Endothelial cell of umbilical vein (primary cell): ENCODE results near the gene DUT. TPM values are rescaled to one million over a fixed set of nuclear protein-coding genes. Genes with fewer than 3 reads are reported as not detected.

Source experiments
- BruUV-seq: library from RNA; stranded (reverse); fragments of 400-500 nt; replicated peaks from 2 replicates; lab custom pipeline; 2021; lab: Mats Ljungman, UMichigan
- CTCF ChIA-PET: fragments of 300-600, 350-600 bp; sonication (Branson Sonifier 250); formaldehyde crosslinking; loops from one replicate; lab custom pipeline; 2021; ENCODE audit warnings: antibody characterized with exemption, inconsistent platforms; lab: Charles Lee
- POLR2A ChIA-PET: fragments of 300-600, 350-600 bp; sonication (Branson Sonifier 250); formaldehyde crosslinking; loops from one replicate; lab custom pipeline; 2021; ENCODE audit warnings: antibody characterized with exemption, inconsistent platforms; lab: Charles Lee
- DNase-seq: peaks from one replicate; pipeline ENCODE4 v3.0.0-alpha.2; 2011; ENCODE audit warnings: low read depth, low spot score
- FAIRE-seq: peaks from 2 replicates; lab custom pipeline; 2011; peaks lifted over from hg19 to GRCh38; lab: Jason Lieb, UNC
- H2AFZ ChIP-seq: 2 replicates; pipeline ENCODE4 v1.6.0; 2012; ENCODE audit warnings: low read depth, low read length, control low read depth, inconsistent platforms
- H3K27ac ChIP-seq: 2 replicates; pipeline ENCODE4 v1.5.1; 2011; ENCODE audit warnings: low read depth, mild to moderate bottlenecking, control low read depth, low read length, moderate library complexity; ENCODE audit not compliant: insufficient read depth
- H3K27me3 ChIP-seq, 2 experiments: 2 replicates each; pipeline versions ENCODE4 v1.6.0 to v1.6.1; 2011; ENCODE audit warnings: low read length in 2 of 2, mixed read lengths in 1 of 2; ENCODE audit not compliant: control insufficient read depth in 2 of 2, insufficient read depth in 2 of 2
- H3K36me3 ChIP-seq, 2 experiments: 2 replicates in 1 of 2; 3 replicates in 1 of 2; pipeline ENCODE4 v1.5.1; 2011; ENCODE audit warnings: low read length in 2 of 2, mild to moderate bottlenecking in 1 of 2, moderate library complexity in 1 of 2; ENCODE audit not compliant: control insufficient read depth in 2 of 2, insufficient read depth in 2 of 2; ENCODE audit errors: extremely low read depth in 1 of 2
- H3K4me1 ChIP-seq: 3 replicates; pipeline ENCODE4 v1.5.1; 2011; ENCODE audit warnings: mild to moderate bottlenecking, low read length; ENCODE audit not compliant: control insufficient read depth, insufficient read depth; ENCODE audit errors: extremely low read depth
- H3K4me2 ChIP-seq: 2 replicates; pipeline ENCODE4 v1.6.1; 2011; ENCODE audit warnings: low read length, control low read depth, mixed read lengths; ENCODE audit not compliant: insufficient read depth
- H3K4me3 ChIP-seq, 3 experiments: fragments of 200-600 bp in 1 of 3; sonication (generic), shearing (Covaris generic) in 1 of 3; replicated peaks in 1 of 3; 2 replicates each; pipeline ENCODE4 v1.5.1; 2011 to 2016; ENCODE audit warnings: control low read depth in 3 of 3, low read length in 3 of 3, mild to moderate bottlenecking in 2 of 3, inconsistent platforms in 1 of 3, low read depth in 1 of 3, moderate library complexity in 1 of 3; ENCODE audit not compliant: insufficient read depth in 1 of 3
- H3K79me2 ChIP-seq: 2 replicates; pipeline ENCODE4 v1.6.0; 2012; ENCODE audit warnings: low read length, inconsistent platforms; ENCODE audit not compliant: control insufficient read depth, insufficient read depth
- H3K9ac ChIP-seq: replicated peaks from 2 replicates; pipeline ENCODE3; 2011; ENCODE audit warnings: low read length, control low read depth; ENCODE audit not compliant: insufficient read depth; ENCODE audit errors: extremely low read depth
- H3K9me1 ChIP-seq: replicated peaks from 3 replicates; pipeline ENCODE4 v1.6.0; 2011; ENCODE audit warnings: mild to moderate bottlenecking, low read length; ENCODE audit not compliant: control insufficient read depth, insufficient read depth; ENCODE audit errors: extremely low read depth
- H3K9me3 ChIP-seq: replicated peaks from 2 replicates; pipeline ENCODE4 v1.5.1; 2012; ENCODE audit warnings: low read length, inconsistent platforms; ENCODE audit not compliant: control insufficient read depth, insufficient read depth
- H4K20me1 ChIP-seq: replicated peaks from 2 replicates; pipeline ENCODE3; 2011; ENCODE audit warnings: mild to moderate bottlenecking, low read length; ENCODE audit not compliant: control insufficient read depth, insufficient read depth; ENCODE audit errors: extremely low read depth
- CTCF ChIP-seq, 2 donors: IDR thresholded peaks; 1 replicate in 1 of 2; 2 replicates in 1 of 2; pipeline ENCODE4 v1.5.1; 2011; ENCODE audit warnings: low read length in 2 of 2, mild to moderate bottlenecking in 2 of 2, moderate library complexity in 2 of 2, control low read depth in 1 of 2, inconsistent platforms in 1 of 2, low read depth in 1 of 2; ENCODE audit not compliant: insufficient read depth in 1 of 2; ENCODE audit errors: extremely low read depth in 1 of 2
- EZH2 ChIP-seq: IDR thresholded peaks from 2 replicates; pipeline ENCODE4 v1.6.1; 2012; ENCODE audit warnings: borderline replicate concordance, low read depth, mild to moderate bottlenecking, moderate library complexity, low read length, inconsistent platforms; ENCODE audit not compliant: severe bottlenecking
- FOS ChIP-seq: IDR thresholded peaks from 2 replicates; pipeline ENCODE4 v1.6.1; 2011; ENCODE audit warnings: mild to moderate bottlenecking, low read length, moderate library complexity, borderline replicate concordance; ENCODE audit not compliant: insufficient read depth
- GATA2 ChIP-seq: IDR thresholded peaks from 2 replicates; pipeline ENCODE4 v1.7.0; 2011; ENCODE audit warnings: low read depth, mild to moderate bottlenecking, moderate library complexity, mixed read lengths, low read length; ENCODE audit not compliant: insufficient read length, insufficient read depth
- JUN ChIP-seq: IDR thresholded peaks from 2 replicates; pipeline ENCODE4 v1.6.1; 2011; ENCODE audit warnings: borderline replicate concordance, low read depth; ENCODE audit not compliant: insufficient read length, insufficient read depth
- MAX ChIP-seq: IDR thresholded peaks from 2 replicates; pipeline ENCODE4 v1.6.1; 2011; ENCODE audit not compliant: insufficient read depth, insufficient read length
- MYC ChIP-seq: IDR thresholded peaks from one replicate; pipeline ENCODE4 v1.6.1; 2011; ENCODE audit warnings: mild to moderate bottlenecking, low read depth, low read length
- POLR2A ChIP-seq: IDR thresholded peaks from 2 replicates; pipeline ENCODE4 v1.6.1; 2012; ENCODE audit warnings: low read depth, mild to moderate bottlenecking, control low read depth, low read length
- POLR2AphosphoS5 ChIP-seq: IDR thresholded peaks from 2 replicates; pipeline ENCODE4 v1.6.1; 2012; ENCODE audit warnings: low read depth, mild to moderate bottlenecking, control low read depth, low read length, moderate library complexity; ENCODE audit not compliant: insufficient read depth
- dilution Hi-C: fragments of 300-500 bp; cut with MboI; formaldehyde crosslinking; loops from one replicate; pipeline ENCODE4 v1.15.0; 2019; ENCODE audit warnings: low sequenced_read_pairs; ENCODE audit not compliant: extremely low pct_ligation_motif_present
- intact Hi-C: fragments of 100-400 bp; cut with micrococcal nuclease; formaldehyde crosslinking; loops from one replicate; pipeline ENCODE4 v1.10.0; 2022
- polyA plus RNA-seq, 4 experiments: library from polyadenylated mRNA; depleted of rRNA in 3 of 4; stranded (reverse) in 3 of 4; unstranded in 1 of 4; fragments of >200 nt; gene quantifications; 2 replicates each; pipeline versions ENCODE4 v1.2.1 to v1.2.3, GENCODE V29; 2011 to 2012; ENCODE audit warnings: missing spikeins in 1 of 4
- total RNA-seq: library from RNA; stranded (reverse); gene quantifications from 2 replicates; pipeline ENCODE4 v1.2.3, GENCODE V29; 2021

Gene DUT
- total and polyA plus RNA-seq, 2 donors (not counting 3 experiments of a cell fraction or from before 2014, with no cell fraction given) = 59.9 to 135 TPM

GRCh38 chr15:48340111-48340510 is 8.9 kb downstream of the DUT start:
- TF ChIP-seq FOS = no peak
- TF ChIP-seq POLR2A = no peak
- no peak for TF ChIP-seq POLR2AphosphoS5
- TF ChIP-seq CTCF (IDR thresholded peaks at IDR 0.05; ENCODE audit: extremely low read depth in 1 of 2, insufficient read depth in 1 of 2, low read depth in 1 of 2, low read length in 2 of 2) = no peak
- no peak for TF ChIP-seq MYC
- TF ChIP-seq MAX = no peak
- no peak for TF ChIP-seq EZH2
- TF ChIP-seq JUN = no peak
- TF ChIP-seq GATA2 = no peak
- Histone ChIP-seq H3K79me2 (peaks cover 1% of the 10 kb centered on the region), H2AFZ (no peak overlapping the region), H3K36me3 (peaks cover 6 to 11% of the 10 kb centered on the region in 2 experiments), H3K9me3 (no peaks in the 10 kb centered on the region), H4K20me1 (no peaks in the 10 kb centered on the region), H3K4me1 (no peaks in the 10 kb centered on the region), H3K27ac (no peak overlapping the region), H3K4me2 (no peak overlapping the region), H3K9ac (no peak overlapping the region), H3K4me3 (no peak overlapping the region), H3K27me3 (no peaks in the 10 kb centered on the region), H3K9me1 (no peaks in the 10 kb centered on the region)
- FAIRE-seq (no peak), DNase-seq (no peak)
- intact Hi-C loops (no loop called here), dilution Hi-C loops (no loop called here)
- CTCF ChIA-PET = interaction anchor here (1.4 to 2.5 kb wide), 2 partner anchors 12 to 461 kb away, joined by 5 to 12 read pairs; no protein-coding TSS in a partner anchor
- no TSS peak for BruUV-seq
- POLR2A ChIA-PET = no interaction called here
